Activated CD4-positive, alpha-beta T cell treated with anti-CD3 and anti-CD28 coated beads for 36 hours (primary cell): Measurements from ENCODE around the gene CHMP2B. TPM values are rescaled to one million over a fixed set of nuclear protein-coding genes. Genes with fewer than 3 reads are reported as not detected.

Experiments
- microRNA-seq: library from miRNA; unstranded; fragments of <30 nt; microRNA quantifications from one replicate; pipeline ENCODE4 v1.2.0, GENCODE V29; 2021; ENCODE audit warnings: borderline replicate concordance
- total RNA-seq, 2 experiments: library from RNA; stranded (reverse); gene quantifications; one replicate each; pipeline ENCODE4 v1.2.3, GENCODE V29; 2021

Gene CHMP2B
- total RNA-seq, 2 experiments from 2014 or later: 25.4 to 29.4 TPM

Small RNA genes within 50 kb of the gene (microRNA-seq; reads per million reads assigned to microRNA genes)
- not detected for gene MIR4795

Other genes with a start within 250 kb of the CHMP2B start
- not detected for gene VGLL3, start 236.2 kb upstream of the CHMP2B start, total RNA-seq
- not detected for gene POU1F1, start 49.3 kb downstream of the CHMP2B start, total RNA-seq